Smooth muscle cell (in vitro differentiated cells): ENCODE measurements around the gene GNL3. TPM values are rescaled to one million over a fixed set of nuclear protein-coding genes. Genes with fewer than 3 reads are reported as not detected.

ENCODE experiments used
- DNase-seq: peaks from one replicate; lab custom pipeline; 2025; ENCODE audit not compliant: unreplicated experiment; lab: John Stamatoyannopoulos, UW
- H2AFZ ChIP-seq: fragments of 200-600 bp; sonication (generic); 2 replicates; pipeline ENCODE4 v1.6.0; 2016; ENCODE audit warnings: antibody characterized with exemption, low read depth, mild to moderate bottlenecking
- H3F3A ChIP-seq: fragments of 200-600 bp; sonication (generic); 2 replicates; pipeline ENCODE4 v1.6.0; 2017; ENCODE audit warnings: antibody characterized with exemption, low read depth
- H3K27ac ChIP-seq: fragments of 200-600 bp; sonication (generic); 2 replicates; pipeline ENCODE4 v1.5.1; 2016; ENCODE audit warnings: low read depth, mild to moderate bottlenecking
- H3K27me3 ChIP-seq: fragments of 200-600 bp; sonication (generic); 2 replicates; pipeline ENCODE4 v1.6.1; 2016; ENCODE audit warnings: low read depth, mild to moderate bottlenecking
- H3K36me3 ChIP-seq: fragments of 200-600 bp; sonication (generic); 2 replicates; pipeline ENCODE4 v1.5.1; 2016; ENCODE audit warnings: low read depth
- H3K4me1 ChIP-seq: fragments of 200-600 bp; sonication (generic); 2 replicates; pipeline ENCODE4 v1.5.1; 2016; ENCODE audit warnings: low read depth
- H3K4me2 ChIP-seq: fragments of 200-600 bp; sonication (generic); 2 replicates; pipeline ENCODE4 v1.6.0; 2016; ENCODE audit warnings: mild to moderate bottlenecking
- H3K4me3 ChIP-seq: fragments of 200-600 bp; sonication (generic); 2 replicates; pipeline ENCODE4 v1.5.1; 2016; ENCODE audit warnings: mild to moderate bottlenecking
- H3K79me2 ChIP-seq: fragments of 200-600 bp; sonication (generic); 2 replicates; pipeline ENCODE4 v1.6.0; 2016; ENCODE audit warnings: low read depth, mild to moderate bottlenecking
- H3K9ac ChIP-seq: fragments of 200-600 bp; sonication (generic); 2 replicates; pipeline ENCODE4 v1.6.0; 2016; ENCODE audit warnings: low read depth
- H3K9me3 ChIP-seq: fragments of 200-600 bp; sonication (generic); replicated peaks from 2 replicates; pipeline ENCODE4 v1.5.1; 2016; ENCODE audit warnings: low read depth
- H4K20me1 ChIP-seq: fragments of 200-600 bp; sonication (generic); 2 replicates; pipeline ENCODE4 v1.6.0; 2016; ENCODE audit warnings: low read depth
- CTCF ChIP-seq: fragments of 200-600 bp; sonication (generic); IDR thresholded peaks from 2 replicates; pipeline ENCODE4 v1.5.1; 2017; ENCODE audit warnings: borderline replicate concordance, mild to moderate bottlenecking, antibody characterized with exemption; ENCODE audit not compliant: insufficient read depth, poor library complexity, severe bottlenecking
- WGBS: methylation state at CpG from one replicate; pipeline ENCODE4 v1.1.7; 2016; ENCODE audit warnings: low lambda C conversion rate; 5-methylcytosine and 5-hydroxymethylcytosine counted together
- polyA plus RNA-seq: library from polyadenylated mRNA; unstranded; fragments of >200 nt; fragmentation: Nextera tagmentation; extraction: Ambion mirVana; gene quantifications from 2 replicates; pipeline ENCODE4 v1.2.1, GENCODE V29; 2016
- total RNA-seq: library from RNA; depleted of rRNA; stranded (reverse); fragments of >200 nt; gene quantifications from 2 replicates; pipeline ENCODE4 v1.2.3, GENCODE V29; 2014

Gene GNL3
- total and polyA plus RNA-seq, 2 experiments from 2014 or later = 106 to 131 TPM

DNA sequence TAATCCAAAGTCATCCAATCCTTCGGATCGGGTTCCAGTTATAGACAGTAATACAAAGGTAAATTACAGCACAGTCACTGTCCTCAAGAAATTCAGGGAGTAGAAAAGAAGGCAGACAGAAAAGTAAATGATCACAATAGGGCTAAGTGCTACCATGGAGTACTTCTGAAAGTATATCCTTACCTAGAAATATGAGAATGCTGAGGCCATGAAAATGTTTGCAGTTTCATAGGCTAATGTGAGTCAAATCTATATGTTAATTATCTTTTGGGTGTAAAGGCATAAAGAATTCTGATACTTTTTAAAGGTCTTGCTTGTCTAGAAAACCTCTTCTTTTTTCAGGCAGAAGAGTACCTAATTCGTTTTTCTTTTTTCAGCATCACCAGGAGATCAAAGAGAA is 29.9 kb upstream of the GNL3 start:
- Histone ChIP-seq H3K79me2 (no peaks in the 10 kb centered on the region), H2AFZ (no peak overlapping the region), H3K36me3 (peaks cover 36% of the 10 kb centered on the region), H3K9ac (no peak overlapping the region), H3K4me1 (no peaks in the 10 kb centered on the region), H3K9me3 (no peaks in the 10 kb centered on the region), H4K20me1 (no peaks in the 10 kb centered on the region), H3F3A (no peaks in the 10 kb centered on the region), H3K27me3 (no peaks in the 10 kb centered on the region), H3K4me2 (no peak overlapping the region), H3K27ac (no peak overlapping the region), H3K4me3 (no peak overlapping the region)
- no peak for TF ChIP-seq CTCF
- 98% methylated on average over 3 of the region's 3 CpGs for WGBS
- DNase-seq = no peak

DNA sequence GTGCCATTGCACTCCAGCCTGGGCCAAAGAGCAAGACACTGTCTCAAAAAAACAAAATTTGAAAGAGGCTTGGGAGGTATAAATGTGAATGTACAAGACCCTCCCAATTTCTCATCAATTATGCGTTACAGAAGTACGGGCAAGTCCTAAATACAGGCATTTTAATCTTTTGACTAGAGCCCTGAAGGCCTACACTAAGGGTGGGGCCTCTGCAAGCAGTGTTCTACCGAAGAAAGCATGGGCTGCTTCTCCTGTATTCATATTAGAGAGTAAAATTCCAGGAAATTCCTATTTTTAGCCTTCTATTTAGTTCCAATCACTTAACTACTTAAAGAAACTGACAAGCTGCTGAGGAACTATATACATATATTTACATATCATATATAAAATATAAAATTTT is 25.8 kb upstream of the GNL3 start:
- 97% methylated on average over 3 of the region's 3 CpGs for WGBS
- TF ChIP-seq CTCF = no peak

DNA sequence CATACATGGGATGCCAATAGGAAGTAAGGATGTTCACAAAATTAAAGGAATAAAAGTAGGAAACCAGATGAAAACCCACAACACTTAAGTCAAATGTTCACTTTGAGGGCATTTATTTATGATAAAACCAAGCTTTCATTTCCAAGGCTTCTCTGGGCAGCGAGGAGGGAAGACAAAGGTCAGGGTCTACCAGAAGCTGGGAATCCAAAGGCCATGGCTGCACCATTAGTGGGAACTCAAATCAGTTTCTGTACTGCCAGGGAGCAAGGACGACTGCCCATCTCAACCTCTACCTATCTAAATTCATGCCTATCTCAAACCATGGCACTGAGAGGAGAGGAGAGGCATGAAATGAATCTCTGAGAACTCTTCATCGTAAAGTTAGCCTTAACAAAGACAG is 22.7 kb upstream of the GNL3 start:
- no peak overlapping the region for H3K9ac ChIP-seq
- H3K27ac ChIP-seq = no peak overlapping the region
- H3K4me3 ChIP-seq = no peak overlapping the region
- no peak overlapping the region for H3K4me2 ChIP-seq
- H3K9me3 ChIP-seq = no peaks in the 10 kb centered on the region
- no peaks in the 10 kb centered on the region for H3F3A ChIP-seq
- no peak for TF ChIP-seq CTCF
- WGBS = 92% methylated on average over 3 of the region's 3 CpGs
- H3K36me3 ChIP-seq = peaks cover 21% of the 10 kb centered on the region
- DNase-seq = no peak
- H3K4me1 ChIP-seq = no peaks in the 10 kb centered on the region
- H4K20me1 ChIP-seq = no peaks in the 10 kb centered on the region
- H3K79me2 ChIP-seq = peaks cover 13% of the 10 kb centered on the region
- no peak overlapping the region for H2AFZ ChIP-seq
- H3K27me3 ChIP-seq = no peaks in the 10 kb centered on the region

More for the DNA sequence above, 25.8 kb upstream of the GNL3 start:
- no peak overlapping the region for H3K4me3 ChIP-seq
- no peaks in the 10 kb centered on the region for H3K4me1 ChIP-seq
- no peak for DNase-seq
- H3K4me2 ChIP-seq = no peak overlapping the region
- no peaks in the 10 kb centered on the region for H4K20me1 ChIP-seq
- H3K27ac ChIP-seq = no peak overlapping the region
- no peak overlapping the region for H2AFZ ChIP-seq
- H3F3A ChIP-seq = no peaks in the 10 kb centered on the region
- peaks cover 4% of the 10 kb centered on the region for H3K79me2 ChIP-seq
- H3K9ac ChIP-seq = no peak overlapping the region
- no peaks in the 10 kb centered on the region for H3K9me3 ChIP-seq
- H3K27me3 ChIP-seq = no peaks in the 10 kb centered on the region
- H3K36me3 ChIP-seq = peaks cover 42% of the 10 kb centered on the region
